ENCODE measurements around the gene MYO1E.

The MYO1E gene

DNA sequence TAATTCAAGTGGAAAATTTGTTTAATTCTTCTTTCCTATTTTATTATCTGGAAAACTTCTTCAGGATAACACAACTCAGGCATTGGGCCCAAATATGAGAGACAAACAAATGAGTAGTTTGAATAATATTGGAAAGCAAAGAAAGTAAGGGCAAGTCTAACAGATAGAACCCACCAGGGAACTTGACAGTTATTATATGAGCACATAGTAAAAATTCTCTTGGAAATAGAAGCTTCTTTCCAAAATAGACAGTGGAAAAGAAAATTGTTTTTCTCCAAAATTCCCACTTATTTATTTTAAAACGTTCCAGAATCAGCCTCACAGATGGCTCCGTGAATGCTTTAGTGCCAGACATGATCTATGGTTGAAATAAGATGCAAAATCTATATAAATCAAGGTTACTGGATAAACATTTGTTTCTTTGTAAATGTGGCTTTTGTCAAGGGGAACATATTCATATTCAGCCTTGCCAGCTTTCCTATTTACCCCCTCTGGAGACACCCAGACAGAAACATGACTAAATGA is 142.1 kb downstream of the MYO1E start:
- no peak for DNase-seq (ENCODE audit: low read depth, low spot score)

DNA sequence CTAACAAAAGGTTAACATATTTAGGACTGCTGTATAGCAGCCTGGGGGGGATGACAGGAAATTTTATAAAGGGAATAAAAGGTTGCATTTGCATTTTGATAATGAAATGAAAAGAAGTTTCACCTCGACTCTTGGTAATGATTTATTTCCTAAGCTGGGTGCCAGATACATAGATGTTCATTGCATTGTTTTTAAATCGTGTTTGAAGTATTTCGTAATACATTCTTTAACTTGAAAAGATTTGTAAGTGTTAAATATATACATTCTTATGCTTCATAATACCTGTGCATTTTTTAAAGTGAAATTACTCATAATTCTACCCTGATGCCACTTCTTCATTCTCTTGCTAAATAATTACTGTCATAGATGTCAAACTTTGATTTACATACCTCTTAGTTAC is 143.2 kb downstream of the MYO1E start:
- DNase-seq (ENCODE audit: low read depth, low spot score) = no peak

DNA sequence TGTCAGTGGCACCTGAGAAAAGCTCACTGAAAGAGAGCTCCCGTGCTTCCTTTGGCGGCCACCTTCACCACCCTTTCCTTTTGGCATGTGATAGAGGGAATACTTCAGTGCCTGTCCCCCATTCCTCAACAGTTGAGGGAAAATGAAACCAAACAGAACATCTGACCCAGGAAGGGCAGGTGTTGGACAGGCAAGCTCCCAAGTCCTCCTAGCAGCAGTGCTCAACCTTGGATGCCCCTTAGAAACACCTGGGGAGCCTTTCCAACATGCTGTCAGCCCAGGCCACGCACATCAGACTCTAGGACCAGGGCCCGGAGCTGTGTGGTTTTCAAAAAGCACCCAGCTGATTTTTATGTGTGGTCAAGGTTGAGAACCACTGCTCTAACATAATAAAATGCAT is 143.7 kb downstream of the MYO1E start:
- no peak for DNase-seq (ENCODE audit: low read depth, low spot score)

DNA sequence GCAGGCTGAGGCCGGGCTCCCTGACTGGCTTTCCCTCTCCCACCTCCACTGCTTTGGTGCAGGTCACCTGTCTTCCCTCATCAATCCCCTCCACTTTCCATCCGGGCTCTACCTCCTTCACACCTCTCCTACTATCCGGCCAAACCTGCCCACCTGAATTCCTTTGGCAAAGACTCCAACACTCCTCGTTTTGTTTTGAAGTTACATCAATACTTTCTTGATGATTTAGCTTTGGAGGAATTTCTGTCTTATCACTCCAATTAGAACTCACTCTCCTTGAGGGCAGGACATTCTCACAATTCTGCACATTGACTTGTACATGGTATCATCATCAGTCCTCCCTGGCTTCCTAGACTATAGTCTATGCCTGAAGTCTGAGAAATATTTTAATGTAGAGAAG is 145.7 kb downstream of the MYO1E start:
- DNase-seq (ENCODE audit: low read depth, low spot score) = no peak

DNA sequence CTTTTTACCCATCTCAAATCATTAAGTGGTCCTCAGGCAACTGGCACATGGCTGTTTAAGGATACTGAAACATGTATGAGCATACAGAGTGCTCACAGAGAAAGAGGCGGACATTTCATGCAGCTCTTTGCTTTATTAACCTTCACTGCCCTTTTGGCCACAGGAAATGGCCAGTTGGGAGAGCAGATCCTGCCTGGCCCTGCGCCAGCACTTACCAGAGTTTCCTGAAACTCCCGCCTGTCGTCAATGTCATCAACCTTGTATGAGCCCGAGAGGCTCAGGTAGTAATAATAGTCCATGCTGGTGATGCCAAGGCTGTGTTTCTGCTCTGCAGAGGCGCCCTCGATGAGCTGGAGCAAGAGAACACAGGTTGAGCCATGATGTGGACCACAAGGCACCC is 148.2 kb downstream of the MYO1E start:
- DNase-seq (ENCODE audit: low read depth, low spot score) = no peak

DNA sequence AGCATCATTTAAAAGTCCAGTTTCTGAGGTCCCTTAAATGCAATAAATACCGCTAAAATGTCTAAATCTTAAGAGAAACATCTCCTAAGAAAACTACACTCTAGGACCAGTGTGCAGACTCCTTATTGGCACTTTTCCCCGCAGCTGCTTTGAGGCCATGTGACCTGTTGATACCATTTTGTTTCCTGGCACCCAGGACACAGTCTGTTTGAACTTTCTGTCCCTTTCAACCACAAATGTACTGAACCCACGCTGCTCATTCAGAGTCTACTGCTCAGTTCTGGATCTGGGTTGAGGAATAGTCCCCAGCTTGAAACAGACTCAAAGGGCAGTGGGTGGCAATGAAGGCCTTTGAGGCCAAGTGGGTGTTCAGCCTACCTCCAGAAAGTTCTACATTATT is 148.9 kb downstream of the MYO1E start:
- no peak for DNase-seq (ENCODE audit: low read depth, low spot score)

DNA sequence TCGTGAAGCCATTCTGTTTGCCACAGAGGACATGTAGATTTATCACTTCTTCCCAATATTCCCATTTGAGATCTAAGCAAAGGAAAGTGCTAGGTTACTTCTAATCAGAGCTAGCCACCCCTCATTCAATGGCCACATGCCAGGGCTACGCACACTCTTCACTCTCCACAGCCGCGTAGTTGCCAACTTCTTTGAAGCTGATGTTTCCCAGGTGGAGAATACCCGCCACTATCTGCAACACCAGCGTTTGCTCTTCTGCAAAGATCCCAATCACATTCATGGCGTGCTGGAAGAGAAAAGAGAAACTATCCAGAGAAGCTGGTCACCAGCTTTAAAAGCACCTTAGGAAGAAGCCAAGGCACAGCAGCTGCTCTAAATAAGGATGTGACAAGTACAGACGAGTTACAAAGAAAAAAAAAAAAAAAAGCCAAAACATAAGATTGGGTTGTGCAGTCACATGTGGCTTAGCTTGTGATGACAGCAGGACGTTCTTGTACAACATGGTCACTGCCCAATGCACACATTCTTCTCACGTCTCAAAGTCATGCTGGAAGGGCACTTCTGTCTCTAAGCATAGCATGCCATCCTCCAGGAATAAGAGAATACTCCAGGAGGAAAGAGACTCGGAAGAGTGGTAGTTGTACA is 149.6 kb downstream of the MYO1E start:
- DNase-seq (ENCODE audit: low read depth, low spot score) = no peak

DNA sequence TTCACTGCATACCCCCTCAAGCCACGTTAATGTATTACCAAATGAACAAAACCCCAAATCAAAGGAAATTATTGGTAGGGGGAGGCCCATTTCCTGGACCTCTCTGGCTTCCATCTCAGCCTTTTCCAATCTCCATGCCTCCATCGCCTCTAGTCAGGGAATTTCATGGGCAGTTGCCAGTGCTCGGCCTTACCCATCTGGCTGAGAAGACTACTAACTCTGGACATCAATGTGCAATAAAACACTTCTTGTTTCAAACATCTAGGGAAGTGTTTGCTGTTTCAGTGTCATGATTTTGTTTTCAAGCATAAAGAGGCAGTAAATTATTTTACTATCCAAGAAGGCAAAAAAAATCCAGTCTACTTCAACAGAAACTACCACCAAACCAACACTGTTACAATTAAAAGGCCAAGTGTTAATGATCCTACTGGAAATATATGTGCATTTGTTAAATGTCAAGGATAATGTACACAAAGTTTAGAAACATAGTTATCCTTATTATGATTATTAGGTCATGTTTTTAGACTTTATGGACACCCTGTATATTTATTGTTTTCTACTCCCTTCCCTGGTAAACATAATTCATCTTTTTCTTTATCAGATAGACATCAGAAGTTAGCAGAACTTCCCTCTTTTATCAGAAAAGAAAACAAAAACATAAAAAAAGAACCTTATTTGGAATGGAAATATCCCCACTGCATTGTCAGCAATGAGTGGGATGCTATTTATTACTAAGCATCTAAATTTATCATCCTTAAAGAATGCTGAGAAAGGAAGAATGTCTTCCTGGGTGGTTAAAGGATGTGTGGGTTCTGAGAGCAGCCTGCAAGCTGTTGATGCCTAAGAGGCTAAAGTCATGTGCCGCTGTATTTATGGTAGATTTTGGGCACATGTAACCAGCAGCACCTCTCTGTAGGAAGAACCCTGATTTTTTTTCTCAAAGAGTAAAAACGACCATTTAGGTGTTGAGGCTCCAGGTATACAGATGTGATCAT is 150.9 kb downstream of the MYO1E start:
- DNase-seq (ENCODE audit: low read depth, low spot score) = peak; percentile 26

DNA sequence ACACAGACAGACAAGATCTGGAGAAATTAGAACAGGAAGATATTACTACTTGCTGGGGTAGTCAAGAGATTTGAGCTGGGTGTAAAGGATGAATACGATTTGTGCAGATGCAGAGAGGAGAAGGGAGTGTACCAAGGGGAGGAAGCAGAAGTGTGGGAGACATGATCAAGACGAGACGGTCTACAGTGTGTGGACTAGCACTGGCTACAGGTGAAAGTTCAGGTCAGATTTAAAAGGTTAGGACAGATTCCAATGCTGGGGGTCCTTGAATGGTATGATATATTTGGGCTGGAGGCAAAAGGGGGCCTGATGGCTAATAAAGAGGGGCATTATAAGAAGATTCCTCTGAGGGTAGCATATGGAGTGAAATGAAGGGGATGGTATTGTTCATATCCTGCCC is 154.0 kb downstream of the MYO1E start:
- DNase-seq (ENCODE audit: low read depth, low spot score) = no peak

DNA sequence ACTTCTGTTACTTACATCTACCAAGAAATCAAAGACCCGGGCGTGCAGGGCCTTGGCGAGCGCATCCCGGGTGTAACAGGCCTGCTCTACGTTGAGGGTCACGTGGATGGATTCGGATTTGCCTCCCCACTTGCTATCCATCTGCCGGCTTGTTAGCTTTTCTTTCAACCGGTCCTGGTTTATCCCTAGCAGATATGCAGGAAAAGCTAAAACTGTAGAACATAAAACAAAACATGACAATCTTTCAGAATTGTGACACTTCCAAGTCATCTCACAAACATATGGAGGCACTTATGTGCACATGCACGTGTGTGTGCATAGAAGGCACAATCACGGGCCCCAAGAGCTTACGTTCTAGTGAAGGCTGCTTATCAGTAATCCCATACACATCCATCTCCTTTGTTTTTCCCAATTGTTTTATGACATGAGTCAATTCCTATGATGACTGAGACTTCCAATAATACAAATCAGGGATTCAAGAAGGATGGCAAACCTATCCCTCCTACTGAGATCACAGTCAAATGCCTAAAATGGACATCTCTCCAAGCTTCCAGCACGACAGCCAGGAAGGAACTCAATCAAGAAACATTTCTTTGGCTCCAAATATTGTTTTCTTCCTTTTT is 154.7 kb downstream of the MYO1E start:
- no peak for DNase-seq (ENCODE audit: low read depth, low spot score)

DNA sequence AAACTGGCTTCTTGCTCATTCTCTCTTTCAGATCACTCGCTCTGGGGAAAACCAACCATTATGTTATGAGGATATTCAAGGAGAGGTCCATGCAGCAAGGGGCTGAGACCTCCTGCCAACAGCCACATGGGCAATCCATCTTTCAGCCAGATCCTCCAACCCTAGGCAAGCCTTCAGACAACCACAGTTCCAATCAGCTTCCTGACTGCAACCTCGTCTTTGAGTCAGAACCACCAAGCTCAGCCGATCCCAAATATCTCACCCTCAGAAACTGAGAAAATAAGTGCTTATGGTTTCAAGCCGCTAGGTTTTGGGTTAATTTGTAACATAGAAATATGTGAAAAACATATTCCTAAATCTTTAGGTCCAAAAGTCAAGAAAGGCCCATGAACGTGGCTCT is 155.8 kb downstream of the MYO1E start:
- no peak for DNase-seq (ENCODE audit: low read depth, low spot score)

DNA sequence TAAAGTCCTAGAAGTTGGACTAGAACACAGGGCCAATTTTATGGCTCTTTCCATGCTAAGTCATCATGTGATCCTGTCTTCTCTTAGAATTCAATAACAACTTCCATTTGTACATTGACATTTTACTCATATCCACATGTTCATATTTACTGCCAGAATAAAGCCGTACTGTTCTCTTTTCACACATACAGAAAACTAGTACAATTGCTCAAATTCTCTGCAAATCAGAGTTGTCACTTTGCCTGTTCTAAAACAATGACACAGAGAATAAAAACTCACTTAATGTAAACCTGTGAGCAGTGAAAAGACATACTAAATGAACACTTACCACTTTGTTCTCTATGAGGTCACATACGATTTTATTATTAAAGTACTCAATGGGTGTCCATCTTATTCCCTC is 162.5 kb downstream of the MYO1E start:
- no peak for DNase-seq (ENCODE audit: low read depth, low spot score)

DNA sequence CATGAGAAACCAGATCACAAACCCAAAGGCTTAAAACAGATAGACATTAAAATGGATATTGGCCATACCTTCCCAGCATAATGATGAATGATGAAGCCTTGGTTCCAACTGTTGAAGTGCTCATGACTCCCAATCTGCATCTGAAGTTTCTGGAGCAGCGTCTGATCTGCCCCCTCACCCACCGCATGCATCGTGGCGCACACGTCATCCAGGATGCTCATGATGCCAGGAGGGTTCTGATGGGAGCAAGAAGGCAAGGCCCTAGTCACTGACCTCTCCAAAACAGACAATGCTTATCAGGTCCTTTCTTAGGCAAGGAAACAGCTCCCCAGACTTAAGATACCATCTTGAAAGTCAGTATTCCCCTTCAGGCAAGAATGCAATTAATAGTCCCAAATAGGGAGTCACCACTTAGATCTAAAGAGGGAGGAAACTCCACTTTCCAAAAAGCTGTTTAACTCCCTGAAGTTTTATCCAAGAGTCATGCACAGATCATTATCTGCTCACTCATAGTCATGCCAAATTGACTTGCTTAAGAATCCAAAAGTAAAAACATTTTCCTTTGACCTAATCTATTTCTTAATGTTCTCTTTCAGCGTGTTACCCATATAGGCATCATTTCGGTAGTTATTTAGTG is 163.9 kb downstream of the MYO1E start:
- DNase-seq (ENCODE audit: low read depth, low spot score) = no peak

DNA sequence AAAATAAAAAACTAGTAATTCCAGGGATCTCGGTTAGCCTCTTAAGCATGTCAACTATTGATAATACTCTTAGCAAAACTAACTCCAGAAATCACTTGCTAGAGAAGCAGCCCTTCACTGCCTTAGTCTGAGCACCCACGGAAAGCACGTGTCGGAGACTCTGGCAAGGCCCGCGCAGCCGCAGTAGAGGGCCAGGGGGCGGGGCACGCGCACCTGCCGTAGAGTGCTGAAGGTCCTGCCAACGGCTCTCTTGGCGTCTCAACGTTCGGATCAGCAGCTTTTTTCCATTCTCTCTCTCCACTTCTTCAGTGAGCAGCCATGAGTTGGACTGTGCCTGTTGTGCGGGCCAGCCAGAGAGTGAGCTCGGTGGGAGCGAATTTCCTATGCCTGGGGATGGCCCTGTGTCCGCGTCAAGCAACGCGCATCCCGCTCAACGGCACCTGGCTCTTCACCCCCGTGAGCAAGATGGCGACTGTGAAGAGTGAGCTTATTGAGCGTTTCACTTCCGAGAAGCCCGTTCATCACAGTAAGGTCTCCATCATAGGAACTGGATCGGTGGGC is 166.0 kb downstream of the MYO1E start, which contains the start of gene LDHAL6B:
Gene LDHAL6B (plus strand): TSS at position 221 of the 561 bp plus-strand sequence. CDS start 98 bp downstream, at position 319.
- no peak for DNase-seq (ENCODE audit: low read depth, low spot score)

DNA sequence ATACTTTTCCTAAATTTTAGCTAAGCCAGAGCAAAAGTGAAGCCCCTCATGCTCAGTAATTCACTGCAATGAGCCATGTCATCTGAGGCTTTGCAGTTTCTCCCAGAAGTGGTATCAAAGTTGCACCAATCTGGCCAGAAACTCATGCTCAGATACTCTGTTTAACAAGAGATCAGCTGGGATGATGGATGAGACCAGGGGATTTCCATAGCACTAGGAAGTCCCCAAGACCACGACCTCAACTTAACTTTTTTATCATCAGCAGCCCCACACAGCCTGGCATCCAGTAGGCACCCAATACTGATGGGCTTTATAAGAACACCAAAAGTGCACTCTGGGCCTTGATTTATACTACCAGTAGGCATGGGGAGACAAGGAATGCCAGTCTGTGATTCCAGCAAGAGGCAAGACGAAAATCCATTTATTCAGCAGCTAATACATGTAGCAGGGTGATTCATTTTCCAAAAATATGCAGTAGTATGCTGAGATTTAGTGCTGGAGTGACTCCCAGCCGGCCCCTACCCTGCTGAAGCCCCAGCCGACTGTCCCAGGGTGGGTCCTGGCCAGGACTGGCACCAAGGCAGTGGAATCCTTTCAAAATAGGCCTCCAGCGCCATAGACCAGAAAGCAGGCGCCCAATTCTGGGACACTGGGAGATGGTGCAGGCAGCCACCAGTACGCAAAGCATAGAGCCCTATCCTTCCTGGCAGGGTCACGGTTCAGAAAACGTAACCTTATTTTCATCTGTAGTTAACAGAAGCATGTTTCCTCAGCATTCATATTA is 166.6 kb downstream of the MYO1E start:
- no peak for DNase-seq (ENCODE audit: low read depth, low spot score)

DNA sequence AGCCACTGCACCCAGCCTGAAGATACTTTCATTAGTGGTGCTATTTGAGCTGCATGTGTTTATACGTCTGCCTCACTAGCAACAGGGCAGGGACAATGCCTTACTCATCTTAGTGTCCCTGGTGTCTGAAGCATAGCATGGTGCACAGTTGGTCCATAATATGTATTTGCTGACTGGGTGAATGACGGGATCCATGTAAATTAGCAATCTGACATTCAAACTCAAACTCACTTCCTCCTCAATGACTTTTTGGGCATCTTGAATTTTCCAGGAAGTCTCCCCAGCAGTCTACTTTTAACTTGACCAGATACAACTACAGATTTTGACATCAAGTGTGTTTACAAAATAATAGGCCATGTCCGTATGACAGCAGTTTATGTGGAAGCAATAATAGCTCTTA is 169.0 kb downstream of the MYO1E start:
- no peak for DNase-seq (ENCODE audit: low read depth, low spot score)

DNA sequence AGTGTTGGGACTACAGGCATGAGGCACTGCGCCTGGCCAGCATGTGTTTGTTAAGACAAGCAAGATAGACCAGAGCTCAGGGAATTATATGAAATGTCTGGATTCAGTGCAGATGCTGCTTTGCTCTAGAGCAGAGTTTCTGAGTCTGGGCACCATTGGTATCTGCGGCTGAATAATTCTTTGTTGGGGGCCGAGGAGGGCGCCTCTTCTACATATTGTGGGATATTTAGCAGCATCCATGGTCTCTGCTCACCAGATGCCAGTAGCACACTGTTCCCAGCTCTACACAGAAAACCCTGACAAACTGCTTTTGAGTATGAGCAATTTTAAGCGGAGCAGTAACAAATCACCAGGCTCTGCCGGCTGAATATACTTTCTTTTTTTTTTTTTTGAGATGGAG is 169.7 kb downstream of the MYO1E start:
- DNase-seq (ENCODE audit: low read depth, low spot score) = no peak

DNA sequence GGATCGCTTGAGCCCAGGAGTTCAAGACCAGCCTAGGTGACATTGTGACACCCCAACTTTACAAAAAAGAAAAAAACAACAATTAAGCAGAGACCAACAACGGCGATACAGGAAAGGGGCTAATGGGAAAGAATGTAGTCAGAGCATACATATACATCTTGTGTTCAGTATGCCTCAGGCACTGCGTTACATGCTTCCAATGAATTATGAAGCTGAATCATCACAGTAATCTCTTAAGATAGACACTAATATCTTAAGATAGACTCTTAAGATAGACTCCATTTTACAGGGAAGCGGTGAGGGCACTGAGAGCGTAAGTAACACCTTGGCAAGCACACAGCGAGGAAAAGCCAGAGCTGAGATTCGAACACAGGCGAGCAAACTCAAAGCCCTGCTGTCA is 172.1 kb downstream of the MYO1E start:
- no peak for DNase-seq (ENCODE audit: low read depth, low spot score)

DNA sequence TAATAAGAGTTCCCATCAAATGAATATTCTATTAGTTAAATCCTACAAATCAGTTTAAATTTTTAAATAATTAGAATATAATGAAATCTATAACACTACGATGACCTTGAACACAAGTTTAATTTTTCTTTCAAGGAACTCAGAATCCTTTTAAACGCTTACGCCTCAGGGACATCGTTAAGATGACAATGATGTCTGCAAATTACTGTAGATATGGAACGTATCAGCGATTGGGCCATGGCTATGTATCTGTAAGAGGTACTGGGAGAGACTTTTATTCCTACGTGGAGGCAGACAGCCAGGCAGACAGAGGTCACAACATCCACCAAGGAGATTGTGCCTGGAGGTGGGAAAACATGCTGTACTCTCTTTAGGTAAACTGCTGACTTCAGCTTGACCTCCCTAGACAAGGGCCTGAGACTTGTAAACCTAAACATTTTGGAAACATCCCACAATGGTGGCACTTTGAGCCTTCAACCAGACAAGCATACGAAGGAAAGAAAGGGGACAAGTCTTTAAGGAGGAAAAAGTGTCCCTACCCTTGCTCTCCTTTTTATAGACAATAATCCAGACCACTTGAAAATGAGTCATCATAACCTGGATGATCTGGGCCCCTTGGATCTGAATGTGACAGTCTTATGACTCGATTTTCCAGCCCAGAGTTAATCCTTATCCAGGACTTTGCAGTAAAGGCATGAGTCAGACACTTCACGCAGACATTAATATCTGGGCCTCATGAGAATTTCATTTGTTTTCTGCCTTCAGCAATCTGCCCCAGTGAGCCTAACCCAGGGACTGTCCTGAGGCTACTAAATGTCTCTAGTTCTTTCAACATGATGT is 172.8 kb downstream of the MYO1E start:
- DNase-seq (ENCODE audit: low read depth, low spot score) = no peak

DNA sequence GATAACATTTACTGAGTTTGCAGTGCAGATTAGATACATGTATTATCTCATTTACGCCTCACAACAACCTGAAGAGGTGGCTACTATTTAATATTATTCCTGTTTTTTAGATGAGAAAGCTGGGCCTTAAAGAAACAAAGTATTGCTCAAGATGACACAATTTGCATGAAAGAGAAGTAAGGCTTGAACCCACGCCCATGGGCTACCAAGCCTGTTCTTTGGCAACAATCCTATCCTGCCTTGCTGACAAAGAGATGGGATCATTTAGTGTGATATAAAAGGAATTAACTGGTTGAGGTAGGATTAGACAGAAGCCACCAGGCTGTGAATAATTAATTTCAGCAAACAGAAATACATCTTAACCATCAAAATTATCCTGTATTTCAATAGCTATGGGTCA is 175.2 kb downstream of the MYO1E start:
- DNase-seq (ENCODE audit: low read depth, low spot score) = no peak

All from brain pericyte (primary cell).